Mucosa of descending colon (tissue), 3 donors: ENCODE measurements around the gene DLK2. TPM values are rescaled to one million over a fixed set of nuclear protein-coding genes. Genes with fewer than 3 reads are reported as not detected.
"Not testable (repeated sequence)": the region's sequence is repeated elsewhere in the genome, so short reads cannot be mapped to it uniquely, and the experiment has no call there.

ENCODE experiments used
- ATAC-seq: fragments of 200-7000 bp; cut with Tn5 transposase; one replicate; pipeline ENCODE4 v1.9.1; 2020; ENCODE audit warnings: mild to moderate bottlenecking, moderate library complexity
- DNase-seq, 3 donors: peaks; one replicate each; pipeline ENCODE4 v3.0.0-alpha.2; 2020
- H3K36me3 ChIP-seq: fragments of 200-600 bp; one replicate; pipeline ENCODE4 v1.8.0; 2021; ENCODE audit warnings: low read depth, mild to moderate bottlenecking
- H3K4me1 ChIP-seq: fragments of 200-600 bp; one replicate; pipeline ENCODE4 v1.8.0; 2021; ENCODE audit warnings: low read depth, mild to moderate bottlenecking
- H3K4me3 ChIP-seq: fragments of 200-600 bp; one replicate; pipeline ENCODE4 v1.8.0; 2021; ENCODE audit warnings: mild to moderate bottlenecking
- H3K9me3 ChIP-seq: fragments of 200-600 bp; one replicate; pipeline ENCODE4 v1.8.0; 2021; ENCODE audit warnings: mild to moderate bottlenecking
- intact Hi-C, 2 donors: fragments of 100-400 bp; cut with DNase I in 1 of 2; cut with micrococcal nuclease in 1 of 2; formaldehyde crosslinking; loops; one replicate each; pipeline versions ENCODE4 v1.11.0 to v1.11.1; 2022; cut with DNase I, micrococcal nuclease
- total RNA-seq, 3 donors: library from RNA; stranded (reverse); fragmentation: NEBNext Ultra II Directional in 2 of 3; extraction: Animal tissue kit (Norgen Biotek cat#: 25700) in 2 of 3; gene quantifications; one replicate each; pipeline versions ENCODE4 v1.2.1 to v1.2.4, GENCODE V29; 2021 to 2023
- TF ChIP-seq, protein P1 (sequence below): fragments of 200-600 bp; IDR thresholded peaks from one replicate; pipeline ENCODE4 v1.8.0; 2022; ENCODE audit warnings: antibody characterized with exemption, mild to moderate bottlenecking
- donor health status: DM: no; HTN: no; CAD: no; lungs with moderate emphysema.
- donor health status: DM: no; HTN: no; CAD: no.
- donor health status: DM: no; HTN: yes; CAD: no.

Gene DLK2
- total RNA-seq, 3 donors from 2014 or later: 0.47 TPM; not detected in 2

DNA sequence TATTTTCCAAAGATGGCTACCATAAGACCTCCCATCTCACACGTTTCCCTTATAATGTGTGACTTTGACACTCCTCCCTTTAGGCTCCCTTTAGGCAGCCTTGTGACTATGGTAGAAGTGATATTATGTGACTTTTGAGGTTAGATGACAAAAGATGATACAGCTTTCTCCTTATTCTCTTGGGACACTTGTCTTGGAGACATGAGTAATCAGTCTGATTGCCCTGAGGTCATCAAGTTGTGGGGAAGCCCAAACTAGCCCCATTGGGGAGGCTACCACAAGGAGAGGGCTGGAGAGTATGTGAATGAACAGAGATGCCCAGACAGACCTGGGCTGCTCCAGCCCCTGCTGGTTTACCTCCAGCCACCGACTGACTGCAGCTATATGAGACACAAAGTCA lies 10.6 kb upstream of the DLK2 start:
- ATAC-seq (no peak), DNase-seq (no peak)
- H3K9me3 ChIP-seq: no peaks in the 10 kb centered on the region
- H3K4me1 ChIP-seq: no peaks in the 10 kb centered on the region
- TF ChIP-seq, protein P1, sequence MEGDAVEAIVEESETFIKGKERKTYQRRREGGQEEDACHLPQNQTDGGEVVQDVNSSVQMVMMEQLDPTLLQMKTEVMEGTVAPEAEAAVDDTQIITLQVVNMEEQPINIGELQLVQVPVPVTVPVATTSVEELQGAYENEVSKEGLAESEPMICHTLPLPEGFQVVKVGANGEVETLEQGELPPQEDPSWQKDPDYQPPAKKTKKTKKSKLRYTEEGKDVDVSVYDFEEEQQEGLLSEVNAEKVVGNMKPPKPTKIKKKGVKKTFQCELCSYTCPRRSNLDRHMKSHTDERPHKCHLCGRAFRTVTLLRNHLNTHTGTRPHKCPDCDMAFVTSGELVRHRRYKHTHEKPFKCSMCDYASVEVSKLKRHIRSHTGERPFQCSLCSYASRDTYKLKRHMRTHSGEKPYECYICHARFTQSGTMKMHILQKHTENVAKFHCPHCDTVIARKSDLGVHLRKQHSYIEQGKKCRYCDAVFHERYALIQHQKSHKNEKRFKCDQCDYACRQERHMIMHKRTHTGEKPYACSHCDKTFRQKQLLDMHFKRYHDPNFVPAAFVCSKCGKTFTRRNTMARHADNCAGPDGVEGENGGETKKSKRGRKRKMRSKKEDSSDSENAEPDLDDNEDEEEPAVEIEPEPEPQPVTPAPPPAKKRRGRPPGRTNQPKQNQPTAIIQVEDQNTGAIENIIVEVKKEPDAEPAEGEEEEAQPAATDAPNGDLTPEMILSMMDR: no peak
- no peaks in the 10 kb centered on the region for H3K36me3 ChIP-seq
- H3K4me3 ChIP-seq: no peak overlapping the region
- intact Hi-C loops: no loop called here

DNA sequence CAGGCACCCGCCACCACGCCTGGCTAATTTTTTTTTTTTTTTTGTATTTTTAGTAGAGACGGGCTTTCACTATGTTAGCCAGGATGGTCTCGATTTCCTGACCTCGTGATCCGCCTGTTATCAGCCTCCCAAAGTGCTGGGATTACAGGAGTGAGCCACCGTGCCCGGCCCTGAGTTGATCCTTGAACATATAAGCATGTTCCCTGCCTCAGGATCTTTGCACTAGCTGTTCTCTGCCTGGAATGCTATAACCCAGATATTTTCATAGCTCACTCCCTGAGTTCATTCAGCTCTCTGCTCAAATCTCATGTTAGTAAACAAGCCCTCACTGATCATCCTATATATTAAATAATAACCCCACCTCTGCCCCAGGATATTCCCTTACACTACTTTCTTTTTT lies 9.0 kb upstream of the DLK2 start:
- intact Hi-C loops: no loop called here
- Histone ChIP-seq H3K36me3 (no peaks in the 10 kb centered on the region), H3K4me1 (no peaks in the 10 kb centered on the region), H3K9me3 (no peaks in the 10 kb centered on the region), H3K4me3 (no peak overlapping the region)
- no peak for ATAC-seq
- DNase-seq: no peak
- TF ChIP-seq, protein P1: no peak

DNA sequence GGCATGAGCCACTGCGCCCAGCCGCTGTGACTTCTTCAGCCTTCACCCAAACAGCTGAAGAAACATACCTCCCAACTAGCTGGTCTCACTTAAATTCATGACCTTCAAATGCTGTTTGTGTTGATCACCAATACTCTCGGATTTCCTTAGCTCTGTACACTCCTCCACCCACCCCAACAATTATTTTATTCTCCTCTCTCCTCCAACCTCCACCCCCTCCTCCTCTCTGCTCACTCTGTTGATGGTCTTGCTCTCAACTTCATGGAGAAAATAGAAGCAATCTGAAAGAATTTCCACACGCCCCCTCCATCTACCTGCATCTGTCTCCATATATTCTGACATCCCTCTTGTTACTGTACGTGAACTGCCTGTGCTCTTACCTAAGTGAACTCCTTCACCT lies 6.6 kb upstream of the DLK2 start:
- Histone ChIP-seq H3K36me3 (no peaks in the 10 kb centered on the region), H3K9me3 (no peaks in the 10 kb centered on the region), H3K4me3 (no peak overlapping the region), H3K4me1 (no peaks in the 10 kb centered on the region)
- DNase-seq: no peak
- TF ChIP-seq, protein P1: no peak
- intact Hi-C loops: no loop called here
- ATAC-seq: no peak

DNA sequence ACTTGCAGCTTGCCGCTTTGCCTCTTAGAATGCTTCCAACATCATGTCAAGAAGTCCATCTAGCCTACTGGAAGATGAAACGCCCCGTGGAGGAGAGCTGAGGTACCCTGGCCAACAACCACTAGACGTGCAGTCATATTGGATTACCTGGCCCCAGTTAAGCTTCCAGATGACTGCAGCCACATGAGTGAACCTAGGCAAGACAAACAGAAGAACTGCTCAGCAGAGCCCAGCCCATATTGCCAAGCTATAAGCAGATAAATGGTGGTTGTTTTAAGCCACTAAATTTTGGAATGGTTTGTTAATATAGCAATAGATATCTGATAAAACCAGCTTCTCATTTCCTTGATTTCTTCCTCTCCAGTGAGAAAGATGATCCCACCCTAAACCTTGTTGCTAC lies 4.7 kb upstream of the DLK2 start:
- Histone ChIP-seq H3K36me3 (no peaks in the 10 kb centered on the region), H3K4me1 (peaks cover 4% of the 10 kb centered on the region), H3K9me3 (no peaks in the 10 kb centered on the region), H3K4me3 (no peak overlapping the region)
- ATAC-seq: no peak
- intact Hi-C loops: no loop called here
- DNase-seq: no peak
- TF ChIP-seq, protein P1: no peak

DNA sequence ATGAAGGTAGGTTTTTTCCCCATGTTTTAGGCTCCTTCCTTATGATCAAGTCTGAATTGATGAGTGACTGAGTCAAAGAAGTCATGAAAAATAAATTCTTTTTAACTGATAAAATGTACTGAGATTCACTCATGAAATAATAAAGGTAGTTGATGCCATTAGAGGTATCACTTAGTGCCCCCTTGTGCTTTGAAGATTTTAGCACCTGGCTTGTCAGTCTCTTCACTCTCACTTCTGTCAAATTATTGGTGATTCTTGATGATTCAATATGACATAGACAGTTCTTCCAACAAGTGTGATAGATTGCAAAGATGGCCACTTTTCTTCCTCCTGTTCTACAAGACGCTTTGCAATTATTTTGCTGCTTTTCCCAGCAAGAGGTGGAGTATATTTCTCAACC lies 4.2 kb upstream of the DLK2 start:
- Histone ChIP-seq H3K4me3 (no peak overlapping the region), H3K4me1 (peaks cover 6% of the 10 kb centered on the region), H3K36me3 (no peaks in the 10 kb centered on the region), H3K9me3 (no peaks in the 10 kb centered on the region)
- ATAC-seq: no peak
- no peak for DNase-seq
- intact Hi-C loops: loop anchor here in 1 of 2 donors (10.0 kb wide), 1 partner anchor 45 kb away; no protein-coding TSS in a partner anchor
- TF ChIP-seq, protein P1: no peak

DNA sequence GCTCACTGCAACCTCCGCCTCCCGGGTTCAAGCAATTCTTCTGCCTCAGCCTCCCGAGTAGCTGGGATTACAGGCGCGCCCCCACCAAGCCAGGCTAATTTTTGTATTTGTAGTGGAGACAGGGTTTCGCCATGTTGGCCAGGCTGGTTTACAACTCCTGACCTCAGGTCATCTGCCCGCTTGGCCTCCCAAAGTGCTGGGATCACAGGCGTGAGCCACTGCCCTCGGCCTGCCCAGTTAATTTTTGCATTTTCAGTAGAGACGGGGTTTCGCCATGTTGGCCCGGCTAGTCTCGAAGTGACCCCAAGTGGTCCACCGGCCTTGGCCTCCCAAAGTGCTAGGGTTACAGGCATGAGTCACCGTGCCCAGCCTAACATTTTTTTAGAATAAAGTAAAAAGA lies 2.8 kb upstream of the DLK2 start:
- not testable (repeated sequence) for H3K36me3 ChIP-seq, H3K4me3 ChIP-seq, H3K9me3 ChIP-seq, H3K4me1 ChIP-seq, ATAC-seq, DNase-seq
- intact Hi-C loops: loop anchor here in 1 of 2 donors (10.0 kb wide), 1 partner anchor 47 kb away; no protein-coding TSS in a partner anchor
